GM23338 (cell line): ENCODE measurements around the gene IFT43. TPM values are rescaled to one million over a fixed set of nuclear protein-coding genes. Genes with fewer than 3 reads are reported as not detected.

Source experiments
- ATAC-seq: fragments of 200-7000 bp; cut with Tn5 transposase; 3 replicates; pipeline ENCODE4 v1.9.1; 2020
- DNase-seq: peaks from one replicate; pipeline ENCODE4 v3.0.0-alpha.2; 2015; ENCODE audit warnings: low spot score
- H2AFZ ChIP-seq: fragments of 200-600 bp; sonication (generic); 2 replicates; pipeline ENCODE4 v1.8.0; 2016; ENCODE audit warnings: antibody characterized with exemption, mild to moderate bottlenecking, moderate library complexity
- H3F3A ChIP-seq: fragments of 200-600 bp; sonication (generic); replicated peaks from 2 replicates; pipeline ENCODE4 v1.8.0; 2017; ENCODE audit warnings: antibody characterized with exemption, mixed run types, low read depth
- H3K27ac ChIP-seq: fragments of 200-600 bp; sonication (generic); 2 replicates; pipeline ENCODE4 v1.6.1; 2016; ENCODE audit warnings: low read depth
- H3K27me3 ChIP-seq: fragments of 200-600 bp; sonication (generic); 2 replicates; pipeline ENCODE4 v1.8.0; 2016; ENCODE audit warnings: mild to moderate bottlenecking, mixed run types, moderate library complexity; ENCODE audit not compliant: insufficient read depth
- H3K36me3 ChIP-seq: fragments of 200-600 bp; sonication (generic); 2 replicates; pipeline ENCODE4 v1.8.0; 2016; ENCODE audit warnings: mild to moderate bottlenecking; ENCODE audit not compliant: insufficient read depth
- H3K4me1 ChIP-seq: fragments of 200-600 bp; sonication (generic); 2 replicates; pipeline ENCODE4 v1.8.0; 2016; ENCODE audit warnings: mild to moderate bottlenecking, moderate library complexity; ENCODE audit not compliant: insufficient read depth
- H3K4me2 ChIP-seq: fragments of 200-600 bp; sonication (generic); 2 replicates; pipeline ENCODE4 v1.7.1; 2017; ENCODE audit warnings: mixed run types
- H3K4me3 ChIP-seq: fragments of 200-600 bp; sonication (generic); 2 replicates; pipeline ENCODE4 v1.6.1; 2016; ENCODE audit warnings: mixed run types
- H3K79me2 ChIP-seq: fragments of 200-600 bp; sonication (generic); replicated peaks from 2 replicates; pipeline ENCODE4 v1.8.0; 2017; ENCODE audit warnings: mild to moderate bottlenecking; ENCODE audit not compliant: insufficient read depth
- H3K9me2 ChIP-seq: fragments of 200-600 bp; sonication (generic); 2 replicates; pipeline ENCODE4 v1.8.0; 2017; ENCODE audit not compliant: insufficient read depth
- H4K20me1 ChIP-seq: fragments of 200-600 bp; sonication (generic); replicated peaks from 2 replicates; pipeline ENCODE4 v1.8.0; 2017; ENCODE audit warnings: mild to moderate bottlenecking; ENCODE audit not compliant: insufficient read depth
- H3K27ac Mint-ChIP-seq: 2 replicates; pipeline ENCODE4 v1.8.0; 2020; ENCODE audit warnings: inconsistent platforms, mild to moderate bottlenecking, moderate library complexity, mixed read lengths
- H3K27me3 Mint-ChIP-seq: 3 replicates; pipeline ENCODE4 v1.8.0; 2022; ENCODE audit warnings: low read depth, mild to moderate bottlenecking, moderate library complexity, mixed read lengths, inconsistent platforms; ENCODE audit not compliant: insufficient read depth, poor library complexity
- H3K36me3 Mint-ChIP-seq: 3 replicates; pipeline ENCODE4 v1.8.0; 2021; ENCODE audit warnings: low read depth, mild to moderate bottlenecking, inconsistent platforms, moderate library complexity, mixed read lengths
- H3K4me1 Mint-ChIP-seq: 3 replicates; pipeline ENCODE4 v1.8.0; 2020; ENCODE audit warnings: mild to moderate bottlenecking, inconsistent platforms, mixed read lengths
- H3K4me3 Mint-ChIP-seq: 3 replicates; pipeline ENCODE4 v1.8.0; 2021; ENCODE audit warnings: moderate library complexity, mild to moderate bottlenecking, inconsistent platforms, mixed read lengths
- H3K9me3 Mint-ChIP-seq: 3 replicates; pipeline ENCODE4 v1.8.0; 2020; ENCODE audit warnings: moderate library complexity, mild to moderate bottlenecking, inconsistent platforms, mixed read lengths
- CREB1 ChIP-seq: fragments of 250-450 bp; sonication (Bioruptor Pico); IDR thresholded peaks from 2 replicates; pipeline ENCODE4 v1.5.0; 2020; ENCODE audit warnings: low read depth, mild to moderate bottlenecking, moderate library complexity
- CTCF ChIP-seq, 2 experiments: fragments of 200-600 bp in 1 of 2; sonication (generic) in 1 of 2; conservative IDR thresholded peaks; 2 replicates each; pipeline versions ENCODE4 v1.5.1 to v1.6.1; 2016 to 2017; ENCODE audit warnings: antibody characterized with exemption in 2 of 2, low read depth in 2 of 2, mild to moderate bottlenecking in 2 of 2, moderate library complexity in 1 of 2
- ETS1 ChIP-seq: IDR thresholded peaks from 2 replicates; pipeline ENCODE4 v1.6.1; 2016; ENCODE audit warnings: antibody characterized with exemption
- EZH2phosphoT487 ChIP-seq: fragments of 200-600 bp; sonication (generic); IDR thresholded peaks from one replicate; pipeline ENCODE4 v1.8.1; 2018; ENCODE audit warnings: antibody characterized with exemption; ENCODE audit not compliant: unreplicated experiment
- POLR2AphosphoS5 ChIP-seq: IDR thresholded peaks from 2 replicates; pipeline ENCODE4 v1.6.1; 2016; ENCODE audit warnings: antibody characterized with exemption, low read depth
- STAT1 ChIP-seq: IDR thresholded peaks from one replicate; pipeline ENCODE4 v1.6.1; 2016; ENCODE audit warnings: antibody characterized with exemption; ENCODE audit not compliant: unreplicated experiment
- ZNF331 ChIP-seq: fragments of 250-450 bp; sonication (Bioruptor Pico); IDR thresholded peaks from 2 replicates; pipeline ENCODE4 v1.5.0; 2020; ENCODE audit warnings: low read depth, mild to moderate bottlenecking, moderate library complexity
- polyA plus RNA-seq: library from polyadenylated mRNA; unstranded; fragments of >200 nt; fragmentation: Nextera tagmentation; extraction: Ambion mirVana; gene quantifications from 2 replicates; pipeline ENCODE4 v1.2.1, GENCODE V29; 2016
- total RNA-seq: library from RNA; depleted of rRNA; stranded (reverse); fragments of >200 nt; shearing (Covaris generic); gene quantifications from 2 replicates; pipeline ENCODE4 v1.2.3, GENCODE V29; 2014
- TF ChIP-seq, protein P1 (sequence below): IDR thresholded peaks from one replicate; pipeline ENCODE4 v1.6.1; 2018; ENCODE audit warnings: antibody characterized with exemption; ENCODE audit not compliant: unreplicated experiment
- TF ChIP-seq, protein P2 (sequence below): fragments of 250-450 bp; sonication (Bioruptor Pico); IDR thresholded peaks from 2 replicates; pipeline ENCODE4 v1.5.0; 2020; ENCODE audit warnings: mild to moderate bottlenecking, moderate library complexity

Gene IFT43
- total and polyA plus RNA-seq, 2 experiments from 2014 or later = 21.5 to 43.1 TPM

GRCh38 chr14:76050250-76050649 lies 64.7 kb downstream of the IFT43 start (continued):
- TF ChIP-seq EZH2phosphoT487 (no peak), CREB1 (no peak), ZNF331 (no peak), POLR2AphosphoS5 (no peak), STAT1 (no peak), CTCF (conservative IDR thresholded peaks at IDR 0.05; ENCODE audit: low read depth in 2 of 2) (no peak)
- TF ChIP-seq, protein P1, sequence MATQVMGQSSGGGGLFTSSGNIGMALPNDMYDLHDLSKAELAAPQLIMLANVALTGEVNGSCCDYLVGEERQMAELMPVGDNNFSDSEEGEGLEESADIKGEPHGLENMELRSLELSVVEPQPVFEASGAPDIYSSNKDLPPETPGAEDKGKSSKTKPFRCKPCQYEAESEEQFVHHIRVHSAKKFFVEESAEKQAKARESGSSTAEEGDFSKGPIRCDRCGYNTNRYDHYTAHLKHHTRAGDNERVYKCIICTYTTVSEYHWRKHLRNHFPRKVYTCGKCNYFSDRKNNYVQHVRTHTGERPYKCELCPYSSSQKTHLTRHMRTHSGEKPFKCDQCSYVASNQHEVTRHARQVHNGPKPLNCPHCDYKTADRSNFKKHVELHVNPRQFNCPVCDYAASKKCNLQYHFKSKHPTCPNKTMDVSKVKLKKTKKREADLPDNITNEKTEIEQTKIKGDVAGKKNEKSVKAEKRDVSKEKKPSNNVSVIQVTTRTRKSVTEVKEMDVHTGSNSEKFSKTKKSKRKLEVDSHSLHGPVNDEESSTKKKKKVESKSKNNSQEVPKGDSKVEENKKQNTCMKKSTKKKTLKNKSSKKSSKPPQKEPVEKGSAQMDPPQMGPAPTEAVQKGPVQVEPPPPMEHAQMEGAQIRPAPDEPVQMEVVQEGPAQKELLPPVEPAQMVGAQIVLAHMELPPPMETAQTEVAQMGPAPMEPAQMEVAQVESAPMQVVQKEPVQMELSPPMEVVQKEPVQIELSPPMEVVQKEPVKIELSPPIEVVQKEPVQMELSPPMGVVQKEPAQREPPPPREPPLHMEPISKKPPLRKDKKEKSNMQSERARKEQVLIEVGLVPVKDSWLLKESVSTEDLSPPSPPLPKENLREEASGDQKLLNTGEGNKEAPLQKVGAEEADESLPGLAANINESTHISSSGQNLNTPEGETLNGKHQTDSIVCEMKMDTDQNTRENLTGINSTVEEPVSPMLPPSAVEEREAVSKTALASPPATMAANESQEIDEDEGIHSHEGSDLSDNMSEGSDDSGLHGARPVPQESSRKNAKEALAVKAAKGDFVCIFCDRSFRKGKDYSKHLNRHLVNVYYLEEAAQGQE = no peak

DNA sequence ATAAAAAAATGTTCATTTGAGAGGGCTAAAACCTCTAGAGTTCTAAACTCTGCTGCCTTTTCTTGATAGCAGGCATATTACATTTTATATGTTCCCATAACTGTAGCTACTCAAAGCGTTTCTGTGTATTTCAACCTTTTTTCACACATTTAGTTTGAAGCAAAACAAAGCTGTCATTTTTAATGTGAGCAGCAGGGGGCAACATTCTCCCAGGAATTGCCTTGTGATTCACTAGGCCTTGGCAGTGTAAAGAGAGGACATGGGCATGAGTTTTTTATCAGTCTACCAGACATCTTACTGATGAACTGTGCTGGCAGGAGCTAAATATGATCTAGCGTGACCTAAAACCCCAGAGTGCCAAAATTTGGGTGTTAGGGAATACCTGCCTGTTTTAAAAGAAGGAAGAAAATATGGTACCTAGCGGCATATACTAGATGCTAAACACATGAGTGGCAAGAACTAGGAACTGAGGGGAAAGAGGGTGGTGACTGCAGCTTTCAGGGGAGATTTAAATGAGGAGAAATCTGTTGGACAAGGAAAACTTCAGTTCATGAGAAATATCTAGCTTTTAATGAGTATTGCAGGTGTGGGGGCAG lies 65.3 kb downstream of the IFT43 start:
- H3K4me1 Mint-ChIP-seq = peaks cover 5% of the 10 kb centered on the region
- no peak overlapping the region for H2AFZ ChIP-seq
- ATAC-seq = peak; percentile 79
- H3K9me2 ChIP-seq = no peaks in the 10 kb centered on the region
- no peaks in the 10 kb centered on the region for H3K36me3 ChIP-seq
- no peak overlapping the region for H3K27ac ChIP-seq
- no peaks in the 10 kb centered on the region for H3K79me2 ChIP-seq
- DNase-seq = peak; percentile 75
- TF ChIP-seq EZH2phosphoT487 = no peak
- TF ChIP-seq ZNF331 = no peak
- TF ChIP-seq ETS1 = no peak
- TF ChIP-seq CTCF (conservative IDR thresholded peaks at IDR 0.05; ENCODE audit: low read depth in 2 of 2) = peak; percentile 90 to 96
- TF ChIP-seq, protein P2, sequence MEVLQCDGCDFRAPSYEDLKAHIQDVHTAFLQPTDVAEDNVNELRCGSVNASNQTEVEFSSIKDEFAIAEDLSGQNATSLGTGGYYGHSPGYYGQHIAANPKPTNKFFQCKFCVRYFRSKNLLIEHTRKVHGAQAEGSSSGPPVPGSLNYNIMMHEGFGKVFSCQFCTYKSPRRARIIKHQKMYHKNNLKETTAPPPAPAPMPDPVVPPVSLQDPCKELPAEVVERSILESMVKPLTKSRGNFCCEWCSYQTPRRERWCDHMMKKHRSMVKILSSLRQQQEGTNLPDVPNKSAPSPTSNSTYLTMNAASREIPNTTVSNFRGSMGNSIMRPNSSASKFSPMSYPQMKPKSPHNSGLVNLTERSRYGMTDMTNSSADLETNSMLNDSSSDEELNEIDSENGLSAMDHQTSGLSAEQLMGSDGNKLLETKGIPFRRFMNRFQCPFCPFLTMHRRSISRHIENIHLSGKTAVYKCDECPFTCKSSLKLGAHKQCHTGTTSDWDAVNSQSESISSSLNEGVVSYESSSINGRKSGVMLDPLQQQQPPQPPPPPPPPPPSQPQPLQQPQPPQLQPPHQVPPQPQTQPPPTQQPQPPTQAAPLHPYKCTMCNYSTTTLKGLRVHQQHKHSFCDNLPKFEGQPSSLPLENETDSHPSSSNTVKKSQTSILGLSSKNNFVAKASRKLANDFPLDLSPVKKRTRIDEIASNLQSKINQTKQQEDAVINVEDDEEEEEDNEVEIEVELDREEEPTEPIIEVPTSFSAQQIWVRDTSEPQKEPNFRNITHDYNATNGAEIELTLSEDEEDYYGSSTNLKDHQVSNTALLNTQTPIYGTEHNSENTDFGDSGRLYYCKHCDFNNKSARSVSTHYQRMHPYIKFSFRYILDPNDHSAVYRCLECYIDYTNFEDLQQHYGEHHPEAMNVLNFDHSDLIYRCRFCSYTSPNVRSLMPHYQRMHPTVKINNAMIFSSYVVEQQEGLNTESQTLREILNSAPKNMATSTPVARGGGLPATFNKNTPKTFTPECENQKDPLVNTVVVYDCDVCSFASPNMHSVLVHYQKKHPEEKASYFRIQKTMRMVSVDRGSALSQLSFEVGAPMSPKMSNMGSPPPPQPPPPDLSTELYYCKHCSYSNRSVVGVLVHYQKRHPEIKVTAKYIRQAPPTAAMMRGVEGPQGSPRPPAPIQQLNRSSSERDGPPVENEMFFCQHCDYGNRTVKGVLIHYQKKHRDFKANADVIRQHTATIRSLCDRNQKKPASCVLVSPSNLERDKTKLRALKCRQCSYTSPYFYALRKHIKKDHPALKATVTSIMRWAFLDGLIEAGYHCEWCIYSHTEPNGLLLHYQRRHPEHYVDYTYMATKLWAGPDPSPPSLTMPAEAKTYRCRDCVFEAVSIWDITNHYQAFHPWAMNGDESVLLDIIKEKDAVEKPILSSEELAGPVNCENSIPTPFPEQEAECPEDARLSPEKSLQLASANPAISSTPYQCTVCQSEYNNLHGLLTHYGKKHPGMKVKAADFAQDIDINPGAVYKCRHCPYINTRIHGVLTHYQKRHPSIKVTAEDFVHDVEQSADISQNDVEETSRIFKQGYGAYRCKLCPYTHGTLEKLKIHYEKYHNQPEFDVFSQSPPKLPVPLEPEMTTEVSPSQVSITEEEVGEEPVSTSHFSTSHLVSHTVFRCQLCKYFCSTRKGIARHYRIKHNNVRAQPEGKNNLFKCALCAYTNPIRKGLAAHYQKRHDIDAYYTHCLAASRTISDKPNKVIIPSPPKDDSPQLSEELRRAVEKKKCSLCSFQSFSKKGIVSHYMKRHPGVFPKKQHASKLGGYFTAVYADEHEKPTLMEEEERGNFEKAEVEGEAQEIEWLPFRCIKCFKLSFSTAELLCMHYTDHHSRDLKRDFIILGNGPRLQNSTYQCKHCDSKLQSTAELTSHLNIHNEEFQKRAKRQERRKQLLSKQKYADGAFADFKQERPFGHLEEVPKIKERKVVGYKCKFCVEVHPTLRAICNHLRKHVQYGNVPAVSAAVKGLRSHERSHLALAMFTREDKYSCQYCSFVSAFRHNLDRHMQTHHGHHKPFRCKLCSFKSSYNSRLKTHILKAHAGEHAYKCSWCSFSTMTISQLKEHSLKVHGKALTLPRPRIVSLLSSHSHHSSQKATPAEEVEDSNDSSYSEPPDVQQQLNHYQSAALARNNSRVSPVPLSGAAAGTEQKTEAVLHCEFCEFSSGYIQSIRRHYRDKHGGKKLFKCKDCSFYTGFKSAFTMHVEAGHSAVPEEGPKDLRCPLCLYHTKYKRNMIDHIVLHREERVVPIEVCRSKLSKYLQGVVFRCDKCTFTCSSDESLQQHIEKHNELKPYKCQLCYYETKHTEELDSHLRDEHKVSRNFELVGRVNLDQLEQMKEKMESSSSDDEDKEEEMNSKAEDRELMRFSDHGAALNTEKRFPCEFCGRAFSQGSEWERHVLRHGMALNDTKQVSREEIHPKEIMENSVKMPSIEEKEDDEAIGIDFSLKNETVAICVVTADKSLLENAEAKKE (CRISPR knock-in tag) = no peak
- no peak overlapping the region for H3K4me3 Mint-ChIP-seq
- H3K27me3 Mint-ChIP-seq = no peaks in the 10 kb centered on the region
- H3K4me3 ChIP-seq = no peak overlapping the region
- no peak overlapping the region for H3K4me2 ChIP-seq
- peaks cover 5% of the 10 kb centered on the region for H3K4me1 ChIP-seq
- H4K20me1 ChIP-seq = no peaks in the 10 kb centered on the region
- H3K27ac Mint-ChIP-seq = no peak overlapping the region
- H3K36me3 Mint-ChIP-seq = peaks cover under 1% of the 10 kb centered on the region; the same call in 1 of the 3 replicates
- H3K27me3 ChIP-seq = no peaks in the 10 kb centered on the region
- H3F3A ChIP-seq = no peaks in the 10 kb centered on the region
- H3K9me3 Mint-ChIP-seq = no peaks in the 10 kb centered on the region
